ENCODE results near the gene FAM83F.

DNA sequence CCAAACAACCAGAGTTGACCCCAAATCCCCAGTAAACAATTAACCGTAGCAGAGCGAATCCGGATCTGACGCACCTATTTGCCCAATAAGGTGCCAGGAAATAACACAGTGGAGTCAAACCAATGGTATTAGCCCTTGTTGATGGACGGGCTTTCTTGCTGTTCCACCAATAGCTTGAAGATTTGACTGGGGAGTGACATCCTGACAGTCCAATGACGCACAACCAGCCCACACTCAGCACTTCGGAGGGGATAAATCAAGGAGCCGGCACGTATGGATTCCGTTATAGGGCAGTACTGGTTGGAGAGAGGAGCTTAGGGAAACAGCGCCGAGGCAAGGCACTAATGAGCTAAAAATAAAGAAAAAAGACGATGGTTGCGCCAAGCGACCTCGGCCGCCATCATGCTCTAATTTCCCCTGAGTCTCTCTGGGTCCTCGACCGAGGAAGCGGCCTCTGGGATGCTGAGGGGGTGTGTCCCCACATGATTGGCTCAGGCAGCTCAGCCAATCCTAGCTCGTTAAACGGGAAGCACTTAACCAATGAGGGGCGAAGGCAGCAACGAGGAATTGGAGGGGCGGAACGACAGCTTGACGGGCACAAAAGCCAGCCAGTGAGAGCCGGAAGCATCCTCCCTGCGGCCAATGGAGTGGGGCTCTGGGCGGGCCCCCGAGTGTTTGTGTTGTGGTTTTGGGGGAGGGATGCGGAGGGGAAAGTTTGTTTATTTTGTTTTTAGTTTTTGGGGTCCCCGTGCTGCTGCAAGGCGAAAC, 49.5 kb downstream of the FAM83F start:
- TF ChIP-seq CTCF (IDR thresholded peaks at IDR 0.05; ENCODE audit: low read depth, low read length), result no peak
- no peak for TF ChIP-seq EZH2phosphoT487 (IDR thresholded peaks at IDR 0.05; ENCODE audit: low read depth)

All from OCI-LY3 (cell line).